NCI-H446 (cell line): ENCODE results near the gene CDC34.

Experiments used
- DNase-seq, 2 experiments: peaks; one replicate each; lab custom pipeline; 2025; lab: John Stamatoyannopoulos, UW

CDC34 gene

GRCh38 chr19:588741-589692 lies 57.5 kb downstream of the CDC34 start:
- no peak for DNase-seq

- DNase-seq = no peak
Measured at GRCh38 chr19:589693-590395, 58.3 kb downstream of the CDC34 start, which contains the start of gene HCN2. HCN2 (plus strand) TSS chr19:589881; CDS start chr19:589946, 65 bp downstream.

GRCh38 chr19:590396-590745 lies 58.8 kb downstream of the CDC34 start:
- DNase-seq = peak in 1 of 2 experiments; percentile 56

DNA sequence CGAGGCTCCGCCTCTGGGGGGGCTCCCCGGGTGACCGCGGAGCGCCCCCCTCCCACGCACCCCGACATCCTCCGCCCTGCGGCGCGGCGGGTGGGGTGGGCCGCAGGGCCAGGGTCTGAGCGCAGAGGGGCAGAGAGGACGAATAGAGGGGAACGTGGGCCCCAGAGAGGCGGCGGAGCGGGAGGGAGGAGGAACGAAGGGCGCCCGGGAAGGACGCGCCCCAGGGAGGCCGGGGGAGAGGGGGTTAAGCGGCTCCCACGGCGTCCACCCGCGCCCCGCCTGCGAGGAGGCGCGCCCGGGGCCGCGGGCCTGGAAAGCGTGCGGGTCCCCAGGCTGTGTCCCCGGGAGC lies 59.2 kb downstream of the CDC34 start:
- DNase-seq = no peak

DNA sequence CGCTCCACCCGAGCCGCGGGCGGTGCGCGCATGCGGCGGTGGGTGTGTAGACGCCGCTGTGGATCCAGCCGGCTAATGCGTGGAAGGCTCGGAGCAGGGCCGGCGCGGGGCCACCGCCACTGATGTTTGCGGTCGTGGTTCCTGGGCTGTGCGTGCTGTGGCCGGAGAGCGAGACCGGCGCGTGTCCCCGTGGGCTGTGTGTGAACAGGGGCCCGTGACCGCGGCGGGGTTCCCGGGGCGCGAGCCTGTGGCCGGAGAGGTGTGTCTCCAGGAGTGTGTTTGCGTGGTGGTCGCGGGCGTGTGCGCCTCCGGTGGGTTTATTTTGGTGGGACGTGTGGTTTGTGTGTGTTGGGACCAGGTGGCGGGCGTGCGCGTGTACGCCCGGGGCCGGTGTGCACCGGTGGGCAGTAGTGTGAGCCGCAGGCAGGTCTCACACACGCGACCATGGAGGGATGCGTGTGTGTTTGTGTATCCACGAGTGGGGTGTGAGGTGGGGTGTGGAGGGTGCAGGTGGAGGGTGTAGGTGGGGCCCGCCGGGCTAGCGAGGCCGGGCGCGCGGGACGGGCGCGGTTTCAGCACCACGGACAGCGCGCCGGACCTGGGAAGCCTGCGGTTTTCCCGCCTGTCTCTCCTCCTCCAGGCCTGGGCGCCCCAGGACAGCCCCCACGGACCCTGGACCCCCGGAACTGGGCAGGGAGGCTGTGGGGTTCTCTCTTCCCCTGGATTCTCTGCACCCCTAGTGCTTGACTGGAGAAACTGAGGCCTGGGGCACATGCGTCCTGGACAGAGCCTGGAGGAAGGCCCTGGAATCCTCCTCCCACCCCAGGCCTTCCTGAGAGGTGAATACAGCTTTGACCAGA lies 59.8 kb downstream of the CDC34 start:
- no peak for DNase-seq
